IgD-negative memory B cell (primary cell): Measurements from ENCODE around the gene NTSR1. TPM values are rescaled to one million over a fixed set of nuclear protein-coding genes. Genes with fewer than 3 reads are reported as not detected.

Source experiments
- H3K27ac Mint-ChIP-seq, 3 donors: one replicate each; pipeline ENCODE4 v1.8.0; 2020 to 2022; ENCODE audit warnings: mild to moderate bottlenecking in 3 of 3, mixed read lengths in 3 of 3, moderate library complexity in 1 of 3
- H3K27me3 Mint-ChIP-seq: one replicate; pipeline ENCODE4 v1.8.0; 2021; ENCODE audit warnings: mixed read lengths
- H3K36me3 Mint-ChIP-seq: one replicate; pipeline ENCODE4 v1.8.0; 2020; ENCODE audit warnings: mild to moderate bottlenecking, mixed read lengths
- H3K4me1 Mint-ChIP-seq, 3 donors: one replicate each; pipeline ENCODE4 v1.8.0; 2020 to 2022; ENCODE audit warnings: mixed read lengths in 3 of 3, mild to moderate bottlenecking in 1 of 3
- H3K4me3 Mint-ChIP-seq, 4 donors: one replicate each; pipeline ENCODE4 v1.8.0; 2020 to 2022; ENCODE audit warnings: mild to moderate bottlenecking in 4 of 4, mixed read lengths in 4 of 4, moderate library complexity in 3 of 4
- H3K9me3 Mint-ChIP-seq, 3 donors: one replicate each; pipeline ENCODE4 v1.8.0; 2020 to 2021; ENCODE audit warnings: mixed read lengths in 3 of 3, mild to moderate bottlenecking in 1 of 3
- polyA plus RNA-seq: library from polyadenylated mRNA; unstranded; fragments of 300-500 nt; fragmentation: Illumina TruSeq; gene quantifications from one replicate; pipeline ENCODE4 v1.2.3, GENCODE V29; 2021

The NTSR1 gene
- not detected for polyA plus RNA-seq

GRCh38 chr20:62708591-62709536 lies at the start of gene NTSR1:
Gene NTSR1 (plus strand): TSS chr20:62708836. CDS start chr20:62709208, 372 bp downstream.
- no peak within 1 kb of the TSS for H3K4me3 Mint-ChIP-seq
- H3K27me3 Mint-ChIP-seq: peaks cover 37% of the 10 kb centered on the region
- no peak within 1 kb of the TSS for H3K27ac Mint-ChIP-seq
- peaks cover 0 to 1% (median 0%) of the 10 kb centered on the region in 3 donors for H3K4me1 Mint-ChIP-seq
- H3K36me3 Mint-ChIP-seq: no peaks in the 10 kb centered on the region
- peaks cover 0 to 1% (median 0%) of the 10 kb centered on the region in 3 donors for H3K9me3 Mint-ChIP-seq

GRCh38 chr20:62659488-62660239 lies 49.0 kb upstream of the NTSR1 start:
- Mint-ChIP-seq H3K9me3 (no peaks in the 10 kb centered on the region), H3K27me3 (no peaks in the 10 kb centered on the region), H3K27ac (peak overlapping the region in 1 of 3 donors; percentile 83), H3K36me3 (peaks cover 2% of the 10 kb centered on the region), H3K4me3 (no peak overlapping the region), H3K4me1 (peaks cover 0 to 4% (median 3%) of the 10 kb centered on the region in 3 donors)

- Mint-ChIP-seq H3K4me3 (no peak overlapping the region), H3K27me3 (no peaks in the 10 kb centered on the region), H3K36me3 (peaks cover 2% of the 10 kb centered on the region), H3K27ac (no peak overlapping the region), H3K9me3 (no peaks in the 10 kb centered on the region), H3K4me1 (peaks cover 0 to 4% (median 3%) of the 10 kb centered on the region in 3 donors)
Observed at GRCh38 chr20:62660240-62660615, 48.4 kb upstream of the NTSR1 start.

- H3K27me3 Mint-ChIP-seq: no peaks in the 10 kb centered on the region
- H3K36me3 Mint-ChIP-seq: peaks cover 2% of the 10 kb centered on the region
- no peak overlapping the region for H3K27ac Mint-ChIP-seq
- H3K9me3 Mint-ChIP-seq: no peaks in the 10 kb centered on the region
- H3K4me1 Mint-ChIP-seq: peaks cover 0 to 4% (median 2%) of the 10 kb centered on the region in 3 donors
- no peak overlapping the region for H3K4me3 Mint-ChIP-seq
Observed at GRCh38 chr20:62660768-62661167, 47.9 kb upstream of the NTSR1 start.

- no peaks in the 10 kb centered on the region for H3K27me3 Mint-ChIP-seq
- peaks cover 0 to 4% (median 2%) of the 10 kb centered on the region in 3 donors for H3K4me1 Mint-ChIP-seq
Observed at GRCh38 chr20:62661647-62662046, 47.0 kb upstream of the NTSR1 start.

GRCh38 chr20:62662422-62662821 lies 46.2 kb upstream of the NTSR1 start:
- no peaks in the 10 kb centered on the region for H3K27me3 Mint-ChIP-seq
- H3K27ac Mint-ChIP-seq: no peak overlapping the region
- H3K9me3 Mint-ChIP-seq: no peaks in the 10 kb centered on the region
- peaks cover 2% of the 10 kb centered on the region for H3K36me3 Mint-ChIP-seq
- H3K4me3 Mint-ChIP-seq: no peak overlapping the region
- H3K4me1 Mint-ChIP-seq: peaks cover 0 to 4% (median 2%) of the 10 kb centered on the region in 3 donors

More at GRCh38 chr20:62661647-62662046, 47.0 kb upstream of the NTSR1 start:
- H3K4me3 Mint-ChIP-seq: no peak overlapping the region
- peaks cover 2% of the 10 kb centered on the region for H3K36me3 Mint-ChIP-seq
- H3K9me3 Mint-ChIP-seq: no peaks in the 10 kb centered on the region
- no peak overlapping the region for H3K27ac Mint-ChIP-seq

GRCh38 chr20:62663145-62664018 lies 45.3 kb upstream of the NTSR1 start:
- no peak overlapping the region for H3K27ac Mint-ChIP-seq
- peaks cover 0 to 4% (median 2%) of the 10 kb centered on the region in 3 donors for H3K4me1 Mint-ChIP-seq
- no peaks in the 10 kb centered on the region for H3K9me3 Mint-ChIP-seq
- peaks cover 2% of the 10 kb centered on the region for H3K36me3 Mint-ChIP-seq
- H3K4me3 Mint-ChIP-seq: no peak overlapping the region
- H3K27me3 Mint-ChIP-seq: no peaks in the 10 kb centered on the region

- H3K36me3 Mint-ChIP-seq: no peaks in the 10 kb centered on the region
- no peaks in the 10 kb centered on the region for H3K9me3 Mint-ChIP-seq
- no peak overlapping the region for H3K27ac Mint-ChIP-seq
- no peaks in the 10 kb centered on the region for H3K27me3 Mint-ChIP-seq
- peaks cover 0 to 2% (median 0%) of the 10 kb centered on the region in 3 donors for H3K4me1 Mint-ChIP-seq
- no peak overlapping the region for H3K4me3 Mint-ChIP-seq
Observed at GRCh38 chr20:62664019-62664971, 44.3 kb upstream of the NTSR1 start.

- Mint-ChIP-seq H3K27ac (no peak overlapping the region), H3K27me3 (no peaks in the 10 kb centered on the region), H3K4me3 (no peak overlapping the region), H3K36me3 (no peaks in the 10 kb centered on the region), H3K9me3 (no peaks in the 10 kb centered on the region), H3K4me1 (peaks cover 0 to 2% (median 0%) of the 10 kb centered on the region in 3 donors)
Observed at GRCh38 chr20:62665153-62665754, 43.4 kb upstream of the NTSR1 start.

- no peak overlapping the region for H3K4me3 Mint-ChIP-seq
- H3K4me1 Mint-ChIP-seq: peaks cover 0 to 2% (median 0%) of the 10 kb centered on the region in 3 donors
- H3K27ac Mint-ChIP-seq: no peak overlapping the region
- no peaks in the 10 kb centered on the region for H3K36me3 Mint-ChIP-seq
- no peaks in the 10 kb centered on the region for H3K27me3 Mint-ChIP-seq
- no peaks in the 10 kb centered on the region for H3K9me3 Mint-ChIP-seq
Observed at GRCh38 chr20:62665826-62666735, 42.6 kb upstream of the NTSR1 start.

- H3K27ac Mint-ChIP-seq: no peak overlapping the region
- H3K27me3 Mint-ChIP-seq: no peaks in the 10 kb centered on the region
- peaks cover 0 to 2% (median 2%) of the 10 kb centered on the region in 3 donors for H3K4me1 Mint-ChIP-seq
- no peaks in the 10 kb centered on the region for H3K9me3 Mint-ChIP-seq
- H3K36me3 Mint-ChIP-seq: no peaks in the 10 kb centered on the region
- H3K4me3 Mint-ChIP-seq: no peak overlapping the region
Observed at GRCh38 chr20:62666736-62667529, 41.7 kb upstream of the NTSR1 start.
